SU-DHL-6 (cell line): ENCODE measurements around the gene ARID5B.

Experiments used
- H2AFZ ChIP-seq: fragments of 200-600 bp; sonication (generic); 2 replicates; pipeline ENCODE4 v1.6.1; 2014; ENCODE audit warnings: low read depth, mild to moderate bottlenecking, moderate library complexity, mixed read lengths, antibody characterized with exemption, low read length; ENCODE audit not compliant: severe bottlenecking
- H3F3A ChIP-seq: fragments of 200-600 bp; shearing (Covaris generic); 2 replicates; pipeline ENCODE4 v1.6.0; 2016; ENCODE audit warnings: antibody characterized with exemption, mild to moderate bottlenecking; ENCODE audit not compliant: insufficient read depth
- H3K27ac ChIP-seq: fragments of 200-600 bp; sonication (generic); 2 replicates; pipeline ENCODE4 v1.5.1; 2016; ENCODE audit warnings: low read depth, mild to moderate bottlenecking, low read length, moderate library complexity, mixed read lengths
- H3K27me3 ChIP-seq: fragments of 200-600 bp; sonication (generic), shearing (Covaris generic); 2 replicates; pipeline ENCODE4 v1.6.0; 2014; ENCODE audit warnings: mild to moderate bottlenecking, low read length
- H3K36me3 ChIP-seq: fragments of 200-600 bp; sonication (generic); 2 replicates; pipeline ENCODE4 v1.6.1; 2014; ENCODE audit warnings: mild to moderate bottlenecking, low read length, mixed read lengths
- H3K4me2 ChIP-seq: fragments of 300-600, 200-600 bp; shearing (Covaris generic), sonication (generic); 2 replicates; pipeline ENCODE4 v1.6.0; 2014; ENCODE audit warnings: low read length, low read depth, mild to moderate bottlenecking; ENCODE audit not compliant: poor library complexity, severe bottlenecking
- H3K4me3 ChIP-seq: fragments of 200-600 bp; sonication (generic); 2 replicates; pipeline ENCODE4 v1.5.1; 2014; ENCODE audit warnings: antibody characterized with exemption, low read length, mild to moderate bottlenecking, mixed read lengths; ENCODE audit not compliant: insufficient read depth, poor library complexity, severe bottlenecking
- H3K79me2 ChIP-seq: fragments of 200-600 bp; sonication (generic); 2 replicates; pipeline ENCODE4 v1.6.1; 2014; ENCODE audit warnings: mild to moderate bottlenecking, low read length, moderate library complexity; ENCODE audit not compliant: insufficient read depth
- H3K9ac ChIP-seq: fragments of 200-600 bp; sonication (generic); 2 replicates; pipeline ENCODE4 v1.7.0; 2014; ENCODE audit warnings: mild to moderate bottlenecking, low read length
- H3K9me2 ChIP-seq: fragments of 200-600 bp; sonication (generic); replicated peaks from 2 replicates; pipeline ENCODE4 v1.6.1; 2014; ENCODE audit warnings: low read length; ENCODE audit not compliant: insufficient read depth
- H3K9me3 ChIP-seq: fragments of 200-600 bp; sonication (generic); 2 replicates; pipeline ENCODE4 v1.6.1; 2014; ENCODE audit warnings: low read length, mixed read lengths; ENCODE audit not compliant: insufficient read depth
- H4K20me1 ChIP-seq: fragments of 200-600 bp; sonication (generic); 2 replicates; pipeline ENCODE4 v1.6.1; 2014; ENCODE audit warnings: low read depth, mild to moderate bottlenecking, antibody characterized with exemption, low read length, moderate library complexity, mixed read lengths
- CTCF ChIP-seq: fragments of 200-600 bp; sonication (generic); IDR thresholded peaks from one replicate; pipeline ENCODE4 v1.5.1; 2017; ENCODE audit warnings: antibody characterized with exemption, mild to moderate bottlenecking, low read length, moderate library complexity; ENCODE audit not compliant: insufficient read depth, poor library complexity, severe bottlenecking
- EZH2phosphoT487 ChIP-seq: fragments of 200-600 bp; sonication (generic), shearing (Covaris generic); conservative IDR thresholded peaks from 2 replicates; pipeline ENCODE4 v1.6.1; 2018; ENCODE audit warnings: mild to moderate bottlenecking, antibody characterized with exemption, low read length, moderate library complexity, mixed read lengths

The ARID5B gene

GRCh38 chr10:62059217-62059920 is 157.9 kb downstream of the ARID5B start:
- Histone ChIP-seq H3K27ac (peak overlapping the region; percentile 9; the same call in 1 of the 2 replicates), H3K27me3 (no peaks in the 10 kb centered on the region), H3K79me2 (peaks cover 60% of the 10 kb centered on the region), H3K9me2 (no peaks in the 10 kb centered on the region), H3K36me3 (peaks cover 56% of the 10 kb centered on the region), H2AFZ (no peak overlapping the region), H3F3A (peaks cover 17% of the 10 kb centered on the region; the same call in 1 of the 2 replicates), H3K4me2 (no peak overlapping the region), H3K4me3 (no peak overlapping the region), H4K20me1 (no peaks in the 10 kb centered on the region), H3K9me3 (no peaks in the 10 kb centered on the region), H3K9ac (no peak overlapping the region)
- TF ChIP-seq CTCF (no peak), EZH2phosphoT487 (no peak)

GRCh38 chr10:62062028-62062427 is 160.5 kb downstream of the ARID5B start:
- Histone ChIP-seq H3K27ac (no peak overlapping the region), H4K20me1 (no peaks in the 10 kb centered on the region), H3F3A (peaks cover 12% of the 10 kb centered on the region; the same call in 1 of the 2 replicates), H3K79me2 (peaks cover 33% of the 10 kb centered on the region; the same call in 1 of the 2 replicates), H3K9me2 (no peaks in the 10 kb centered on the region), H3K4me3 (no peak overlapping the region), H3K27me3 (no peaks in the 10 kb centered on the region), H3K9me3 (no peaks in the 10 kb centered on the region), H3K4me2 (no peak overlapping the region), H2AFZ (no peak overlapping the region), H3K9ac (no peak overlapping the region), H3K36me3 (peaks cover 55% of the 10 kb centered on the region)
- TF ChIP-seq CTCF (no peak), EZH2phosphoT487 (no peak)

- Histone ChIP-seq H3K9me2 (no peaks in the 10 kb centered on the region), H3K9ac (no peak overlapping the region), H3F3A (peaks cover 7% of the 10 kb centered on the region; the same call in 1 of the 2 replicates), H3K27ac (no peak overlapping the region), H4K20me1 (no peaks in the 10 kb centered on the region), H3K27me3 (no peaks in the 10 kb centered on the region), H3K36me3 (peaks cover 47% of the 10 kb centered on the region), H3K4me3 (no peak overlapping the region), H3K4me2 (no peak overlapping the region), H2AFZ (no peak overlapping the region), H3K79me2 (peaks cover 26% of the 10 kb centered on the region; the same call in 1 of the 2 replicates), H3K9me3 (no peaks in the 10 kb centered on the region)
- TF ChIP-seq EZH2phosphoT487 (no peak), CTCF (no peak)
These were observed 161.4 kb downstream of the ARID5B start for GRCh38 chr10:62062752-62063512.
